Forelimb muscle (tissue), 1 donor: Measurements from ENCODE around the gene PLXNA4. TPM values are rescaled to one million over a fixed set of nuclear protein-coding genes. Genes with fewer than 3 reads are reported as not detected.

Source experiments
- DNase-seq: peaks from one replicate; pipeline ENCODE4 v3.0.0-alpha.2; 2013; ENCODE audit warnings: low read depth
- polyA plus RNA-seq: library from polyadenylated mRNA; unstranded; fragments of 120-200 nt; gene quantifications from one replicate; pipeline ENCODE4 v1.2.1, GENCODE V29; 2013; ENCODE audit not compliant: insufficient read length

Gene PLXNA4
- polyA plus RNA-seq, 1 donor, result 4.9 TPM

GRCh38 chr7:132531562-132531961 is 44.7 kb downstream of the PLXNA4 start:
- DNase-seq, result no peak

GRCh38 chr7:132528695-132529094 is 47.6 kb downstream of the PLXNA4 start:
- no peak for DNase-seq

- no peak for DNase-seq
Measured at GRCh38 chr7:132527467-132528410, 48.5 kb downstream of the PLXNA4 start.

- no peak for DNase-seq
Measured at GRCh38 chr7:132526111-132526740, 50.0 kb downstream of the PLXNA4 start.

- DNase-seq, result no peak
Measured at GRCh38 chr7:132521423-132521822, 54.8 kb downstream of the PLXNA4 start.

- DNase-seq, result no peak
Measured at GRCh38 chr7:132520591-132521280, 55.5 kb downstream of the PLXNA4 start.

GRCh38 chr7:132519936-132520335 is 56.3 kb downstream of the PLXNA4 start:
- no peak for DNase-seq

GRCh38 chr7:132518839-132519173 is 57.5 kb downstream of the PLXNA4 start:
- no peak for DNase-seq

- no peak for DNase-seq
Measured at GRCh38 chr7:132518102-132518838, 58.0 kb downstream of the PLXNA4 start.

GRCh38 chr7:132516042-132516840 is 60.0 kb downstream of the PLXNA4 start:
- DNase-seq, result no peak

- no peak for DNase-seq
Measured at GRCh38 chr7:132515181-132515580, 61.1 kb downstream of the PLXNA4 start.

GRCh38 chr7:132514430-132514829 is 61.8 kb downstream of the PLXNA4 start:
- DNase-seq, result no peak

GRCh38 chr7:132511921-132512320 is 64.3 kb downstream of the PLXNA4 start:
- no peak for DNase-seq

- no peak for DNase-seq
Measured at GRCh38 chr7:132511387-132511786, 64.9 kb downstream of the PLXNA4 start.

- no peak for DNase-seq
Measured at GRCh38 chr7:132509643-132510042, 66.6 kb downstream of the PLXNA4 start.

- no peak for DNase-seq
Measured at GRCh38 chr7:132508724-132509353, 67.4 kb downstream of the PLXNA4 start.

GRCh38 chr7:132504852-132505251 is 71.4 kb downstream of the PLXNA4 start:
- DNase-seq, result no peak

GRCh38 chr7:132504071-132504470 is 72.2 kb downstream of the PLXNA4 start:
- DNase-seq, result no peak

GRCh38 chr7:132503415-132503814 is 72.9 kb downstream of the PLXNA4 start:
- DNase-seq, result no peak

GRCh38 chr7:132501956-132502355 is 74.3 kb downstream of the PLXNA4 start:
- no peak for DNase-seq
